NCI-H2196 (cell line): ENCODE measurements around the gene ACTL6B.

Source experiments
- DNase-seq: peaks from one replicate; lab custom pipeline; 2025; ENCODE audit not compliant: unreplicated experiment; lab: John Stamatoyannopoulos, UW

Gene ACTL6B

DNA sequence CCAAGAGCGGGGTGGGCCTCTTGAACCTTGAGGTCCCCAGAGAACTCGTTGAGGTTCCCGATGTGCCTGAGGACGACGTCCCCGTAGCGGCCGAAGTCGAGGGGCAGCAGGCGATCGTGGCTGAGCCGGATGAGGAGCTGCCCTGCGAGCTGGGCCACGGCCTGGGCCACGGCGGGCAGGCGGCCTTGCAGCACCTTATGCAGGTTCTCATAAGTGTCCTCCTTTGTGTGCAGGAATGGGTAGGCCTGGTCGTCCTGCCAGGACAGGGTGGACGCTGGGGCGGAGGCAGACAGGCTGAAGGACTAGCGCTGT, 29.1 kb downstream of the ACTL6B start:
- DNase-seq = no peak

- peak; percentile 78 for DNase-seq
Measured at GRCh38 chr7:100626530-100627237, 29.6 kb downstream of the ACTL6B start.

- no peak for DNase-seq
Measured at GRCh38 chr7:100626055-100626454, 30.2 kb downstream of the ACTL6B start.

DNA sequence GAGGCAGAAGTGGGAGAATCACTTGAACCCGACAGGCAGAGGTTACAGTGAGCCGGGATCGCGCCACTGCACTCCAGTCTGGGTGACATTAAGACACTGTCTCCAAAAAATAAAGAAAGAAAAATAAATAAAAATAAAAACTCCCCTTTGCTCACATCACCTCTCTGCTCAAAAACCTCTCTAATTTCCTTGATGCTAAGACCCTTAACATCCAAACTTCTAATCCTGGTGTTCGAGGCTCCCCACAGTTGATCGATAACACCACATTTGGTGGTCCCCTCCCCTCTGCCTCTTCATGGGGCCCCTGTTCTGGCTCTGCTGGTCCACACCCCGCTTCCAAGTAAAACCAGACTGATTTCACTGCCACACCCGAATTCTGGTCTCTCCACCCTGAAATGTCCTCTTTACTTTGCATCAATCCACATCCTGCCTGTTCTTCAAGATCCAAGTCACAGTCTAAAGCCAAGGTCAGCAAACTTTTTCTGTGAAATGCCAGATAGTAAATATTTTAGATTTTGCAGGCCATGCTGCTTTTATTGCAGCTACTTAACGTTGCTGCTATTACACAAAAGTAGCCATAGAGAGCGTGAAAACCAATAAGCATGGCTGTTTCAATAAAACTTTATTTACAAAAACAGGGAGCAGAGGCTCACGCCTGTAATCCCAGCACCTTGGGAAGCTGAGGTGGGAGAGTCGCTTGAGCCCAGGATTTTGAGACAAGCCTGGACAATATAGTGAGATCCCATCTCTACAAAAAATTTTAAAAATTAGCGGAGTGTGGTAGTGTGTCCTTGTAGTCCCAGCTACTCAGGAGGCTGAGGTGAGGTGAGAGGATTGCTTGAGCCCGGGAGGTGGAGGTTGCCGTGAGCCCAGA, 32.1 kb downstream of the ACTL6B start:
- no peak for DNase-seq

GRCh38 chr7:100621554-100621953, 34.7 kb downstream of the ACTL6B start:
- no peak for DNase-seq

DNA sequence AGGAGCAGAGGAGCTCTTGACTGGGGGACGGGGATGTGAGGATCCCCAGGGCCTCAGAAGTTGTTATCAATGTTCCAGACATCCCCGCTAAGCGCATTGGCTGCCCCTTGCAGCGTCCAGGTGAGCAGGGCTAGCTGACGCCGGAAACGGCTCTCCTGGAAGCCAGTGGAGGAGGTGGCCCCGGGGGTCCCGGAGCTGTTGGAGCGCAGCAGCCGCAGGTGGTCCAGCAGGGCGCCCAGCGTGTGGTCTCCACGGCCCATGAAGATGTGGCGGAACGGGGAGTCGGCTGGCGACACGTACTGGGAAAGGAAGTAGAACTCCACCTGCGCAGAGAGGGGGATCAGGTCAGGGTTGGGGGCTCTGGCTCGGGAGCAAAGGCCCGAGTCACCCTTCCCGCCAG, 35.4 kb downstream of the ACTL6B start:
- no peak for DNase-seq

DNA sequence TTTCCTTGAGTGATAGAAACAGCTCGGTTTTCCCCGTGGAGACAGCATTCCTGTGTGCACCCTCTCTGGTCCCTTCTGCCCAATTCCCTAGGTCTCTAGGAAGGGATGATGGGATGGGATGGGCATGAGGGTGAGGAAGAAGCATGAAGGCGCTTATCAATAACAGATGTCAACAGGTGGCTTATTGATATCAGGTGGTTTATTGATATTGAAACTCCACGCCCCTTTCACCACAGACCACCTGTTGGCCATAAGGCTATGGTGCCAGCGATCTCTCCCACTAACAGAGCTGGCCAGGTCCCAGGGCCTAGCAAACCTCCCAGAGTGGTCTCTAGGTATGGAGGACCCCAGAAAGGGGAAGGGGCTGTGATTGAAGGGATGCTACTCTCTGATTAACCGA, 36.0 kb downstream of the ACTL6B start:
- DNase-seq = no peak

- DNase-seq = no peak
Measured at GRCh38 chr7:100614308-100614861, 41.9 kb downstream of the ACTL6B start.

- DNase-seq = no peak
Measured at GRCh38 chr7:100613412-100614175, 42.7 kb downstream of the ACTL6B start.

DNA sequence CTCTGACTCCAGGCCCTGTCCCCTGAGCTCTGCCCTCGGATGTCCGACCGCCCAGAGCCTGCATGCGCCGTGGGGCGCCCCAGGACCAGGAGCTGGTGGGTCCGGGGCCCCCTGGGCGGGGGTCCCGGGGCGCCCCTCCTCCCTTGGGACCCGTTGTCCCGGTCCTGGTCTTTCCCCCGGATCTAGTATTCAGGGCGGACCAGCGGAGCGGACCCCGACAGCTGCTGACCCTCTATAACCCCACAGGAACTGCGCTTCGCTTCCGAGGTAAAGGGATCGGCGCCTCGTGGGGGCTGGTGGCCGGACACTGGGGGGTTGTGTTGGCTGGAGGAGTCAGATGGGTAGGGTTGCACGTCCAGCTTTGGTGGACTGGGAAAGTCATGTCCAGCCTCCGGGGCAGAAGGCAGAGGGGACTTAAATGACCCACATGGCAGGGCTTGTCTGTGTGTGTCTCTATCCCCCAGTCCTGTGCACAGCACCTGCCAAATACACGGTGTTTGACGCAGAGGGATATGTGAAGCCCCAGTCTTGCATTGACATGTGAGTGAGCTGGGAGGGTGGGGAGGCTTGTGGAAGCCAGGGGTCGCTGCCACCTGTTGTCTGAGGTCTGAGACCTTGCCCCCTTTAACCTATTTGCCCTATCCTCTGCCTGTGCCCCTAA, 43.4 kb downstream of the ACTL6B start:
- no peak for DNase-seq

GRCh38 chr7:100611983-100612729, 44.1 kb downstream of the ACTL6B start, which contains the start of gene MOSPD3:
Gene MOSPD3, plus strand, starts transcription at chr7:100612540. Its CDS starts 252 bp downstream, at chr7:100612792.
- peak; percentile 98 for DNase-seq

DNA sequence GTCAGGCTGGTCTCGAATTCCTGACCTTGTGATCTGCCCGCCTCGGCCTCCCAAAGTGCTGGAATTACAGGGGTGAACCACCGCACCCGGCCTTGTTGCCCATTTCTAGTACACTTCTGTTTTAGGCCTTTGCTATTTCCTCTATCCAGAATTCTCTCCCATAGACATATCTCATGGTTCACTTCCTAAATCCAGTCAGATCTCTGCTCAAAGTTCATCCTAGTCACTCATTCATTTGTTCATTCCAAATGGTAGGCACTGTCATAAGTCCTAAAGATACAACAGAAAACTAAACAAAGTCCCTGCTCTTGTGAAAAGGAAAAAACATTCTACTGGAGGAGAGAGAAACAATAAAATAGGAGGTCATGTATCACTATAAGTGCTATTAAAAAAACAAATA, 46.3 kb downstream of the ACTL6B start:
- DNase-seq = no peak

DNA sequence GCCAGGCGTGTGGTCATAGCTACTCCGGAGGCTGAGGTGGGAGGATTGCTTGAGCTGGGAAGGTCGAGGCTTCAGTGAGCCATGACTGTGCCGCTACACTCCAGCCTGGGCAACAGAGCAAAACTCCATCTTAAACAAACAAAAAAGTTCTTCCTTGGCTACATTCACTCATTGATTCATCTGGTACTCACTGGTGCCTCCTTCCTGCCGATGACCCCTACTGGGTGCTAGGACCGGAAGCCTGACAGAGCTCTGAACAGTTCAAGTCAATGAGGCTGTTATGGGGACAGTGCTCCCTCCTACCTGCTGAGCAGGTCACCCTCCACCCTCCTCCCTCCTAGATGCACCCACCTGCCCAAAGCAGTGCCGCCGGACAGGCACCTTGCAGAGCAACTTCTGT, 49.1 kb downstream of the ACTL6B start:
- DNase-seq = no peak

DNA sequence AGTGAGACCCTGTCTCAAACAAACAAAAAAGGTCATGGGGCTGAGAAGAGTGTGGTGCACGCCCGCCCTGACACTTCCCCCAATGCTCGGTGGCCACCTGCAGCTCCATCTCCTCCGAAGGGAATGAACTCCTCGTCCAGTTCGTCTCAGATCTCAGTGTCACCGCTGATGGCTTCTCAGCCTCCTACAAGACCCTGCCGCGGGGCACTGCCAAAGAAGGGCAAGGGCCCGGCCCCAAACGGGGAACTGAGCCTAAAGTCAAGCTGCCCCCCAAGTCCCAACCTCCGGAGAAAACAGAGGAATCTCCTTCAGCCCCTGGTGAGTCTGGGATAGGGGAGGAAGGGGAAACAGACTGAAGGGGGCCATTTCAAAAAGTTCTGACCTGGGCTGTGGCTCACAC, 49.9 kb downstream of the ACTL6B start:
- DNase-seq = no peak

- no peak for DNase-seq
Measured at GRCh38 chr7:100604976-100605911, 51.0 kb downstream of the ACTL6B start.

GRCh38 chr7:100604028-100604975, 51.9 kb downstream of the ACTL6B start:
- peak; percentile 71 for DNase-seq

- DNase-seq = no peak
Measured at GRCh38 chr7:100603726-100604027, 52.6 kb downstream of the ACTL6B start.
